SK-N-SH (cell line): ENCODE measurements around the gene UPF2. TPM values are rescaled to one million over a fixed set of nuclear protein-coding genes. Genes with fewer than 3 reads are reported as not detected.

Experiments used
- CTCF ChIA-PET: fragments of 300-600, 350-600 bp; formaldehyde crosslinking; extraction: SDS; loops from one replicate; lab custom pipeline; 2021; lab: Yijun Ruan, JAX
- POLR2A ChIA-PET: fragments of 350-600 bp; sonication (Branson Sonifier 250); formaldehyde crosslinking; extraction: SDS; loops from one replicate; lab custom pipeline; 2020; ENCODE audit warnings: antibody characterized with exemption, inconsistent platforms; lab: Yijun Ruan, JAX
- DNase-seq: peaks from one replicate; pipeline ENCODE4 v3.0.0; 2012
- H2AFZ ChIP-seq: fragments of 200-600 bp; sonication (generic); 2 replicates; pipeline ENCODE4 v1.8.1; 2016; ENCODE audit warnings: antibody characterized with exemption, mild to moderate bottlenecking, low read depth
- H3F3A ChIP-seq: fragments of 200-600 bp; sonication (generic); replicated peaks from 2 replicates; pipeline ENCODE3; 2016; ENCODE audit warnings: antibody characterized with exemption, mild to moderate bottlenecking; ENCODE audit not compliant: insufficient read depth
- H3K27ac ChIP-seq, 2 experiments: fragments of 200-500 bp in 1 of 2; fragments of 200-600 bp in 1 of 2; sonication (Bioruptor generic) in 1 of 2; sonication (generic), shearing (Covaris generic) in 1 of 2; 2 replicates each; pipeline versions ENCODE4 v1.5.1 to v1.6.1; 2014 to 2016; ENCODE audit warnings: low read depth in 2 of 2, inconsistent platforms in 1 of 2, low read length in 1 of 2, mild to moderate bottlenecking in 1 of 2, mixed read lengths in 1 of 2
- H3K27me3 ChIP-seq: fragments of 200-600 bp; sonication (generic), shearing (Covaris generic); 2 replicates; pipeline ENCODE4 v1.6.1; 2016; ENCODE audit warnings: mixed run types; ENCODE audit not compliant: insufficient read depth
- H3K36me3 ChIP-seq, 2 experiments: fragments of 200-500 bp in 1 of 2; fragments of 200-600 bp in 1 of 2; sonication (Bioruptor generic) in 1 of 2; sonication (generic) in 1 of 2; replicated peaks in 1 of 2; 2 replicates each; pipeline versions ENCODE3 to v1.5.1; 2014 to 2016; ENCODE audit warnings: low read length in 1 of 2, mild to moderate bottlenecking in 1 of 2; ENCODE audit not compliant: insufficient read depth in 2 of 2, control insufficient read depth in 1 of 2
- H3K4me1 ChIP-seq, 2 experiments: fragments of 200-500 bp in 1 of 2; fragments of 200-600 bp in 1 of 2; sonication (Bioruptor generic) in 1 of 2; sonication (generic), shearing (Covaris generic) in 1 of 2; 2 replicates each; pipeline versions ENCODE4 v1.5.1 to v1.6.1; 2014 to 2016; ENCODE audit warnings: low read depth in 1 of 2, low read length in 1 of 2, mixed run types in 1 of 2; ENCODE audit not compliant: insufficient read depth in 2 of 2, control insufficient read depth in 1 of 2
- H3K4me2 ChIP-seq: fragments of 200-600 bp; sonication (generic), shearing (Covaris generic); 2 replicates; pipeline ENCODE4 v1.6.1; 2017; ENCODE audit warnings: mixed run types
- H3K4me3 ChIP-seq, 2 experiments: fragments of 200-500 bp in 1 of 2; fragments of 200-600 bp in 1 of 2; sonication (Bioruptor generic) in 1 of 2; sonication (generic), shearing (Covaris generic) in 1 of 2; 2 replicates each; pipeline versions ENCODE4 v1.5.1 to v1.8.1; 2014 to 2016; ENCODE audit warnings: low read depth in 2 of 2, inconsistent platforms in 1 of 2, low read length in 1 of 2, mild to moderate bottlenecking in 1 of 2, mixed read lengths in 1 of 2, moderate library complexity in 1 of 2
- H3K79me2 ChIP-seq: fragments of 200-600 bp; sonication (generic); 2 replicates; pipeline ENCODE4 v1.8.1; 2017; ENCODE audit warnings: mild to moderate bottlenecking; ENCODE audit not compliant: insufficient read depth
- H3K9ac ChIP-seq: fragments of 200-600 bp; sonication (generic); 2 replicates; pipeline ENCODE4 v1.6.1; 2017; ENCODE audit warnings: mixed run types
- H3K9me2 ChIP-seq: fragments of 200-600 bp; sonication (generic); 2 replicates; pipeline ENCODE4 v1.6.1; 2017; ENCODE audit warnings: mixed run types
- H3K9me3 ChIP-seq: fragments of 200-600 bp; sonication (generic); 2 replicates; pipeline ENCODE4 v1.6.1; 2017; ENCODE audit warnings: mixed run types, mild to moderate bottlenecking, moderate library complexity
- H4K20me1 ChIP-seq: fragments of 200-600 bp; sonication (generic); 2 replicates; pipeline ENCODE4 v1.6.1; 2017; ENCODE audit warnings: mild to moderate bottlenecking, mixed run types; ENCODE audit not compliant: insufficient read depth
- CHD2 ChIP-seq: fragments of 150-350 bp; IDR thresholded peaks from 2 replicates; pipeline ENCODE4 v1.6.1; 2018; ENCODE audit warnings: low read length; ENCODE audit not compliant: partially characterized antibody
- FOXJ3 ChIP-seq: sonication (generic); formaldehyde crosslinking; IDR thresholded peaks from 2 replicates; pipeline ENCODE4 v1.5.1; 2020; ENCODE audit warnings: mild to moderate bottlenecking, missing genetic modification reagents
- FOXM1 ChIP-seq: IDR thresholded peaks from 2 replicates; pipeline ENCODE4 v1.4.0; 2012; ENCODE audit warnings: low read depth, mild to moderate bottlenecking
- JUND ChIP-seq: IDR thresholded peaks from 2 replicates; pipeline ENCODE4 v1.4.0; 2012
- RAD21 ChIP-seq: IDR thresholded peaks from 2 replicates; pipeline ENCODE4 v1.6.1; 2012; ENCODE audit warnings: mild to moderate bottlenecking, low read length
- SMC3 ChIP-seq: IDR thresholded peaks from 2 replicates; pipeline ENCODE4 v1.6.1; 2012; ENCODE audit warnings: low read depth, low read length, improper control_type of control experiment
- TCF12 ChIP-seq: IDR thresholded peaks from 2 replicates; pipeline ENCODE4 v1.4.0; 2012
- WGBS: methylation state at CpG from one replicate; pipeline ENCODE4 v1.1.6; 2017; ENCODE audit warnings: low lambda C conversion rate; 5-methylcytosine and 5-hydroxymethylcytosine counted together
- polyA plus RNA-seq, 3 experiments: library from polyadenylated mRNA; depleted of rRNA; stranded (reverse); fragments of >200 nt; gene quantifications; 2 replicates each; pipeline ENCODE4 v1.2.3, GENCODE V29; 2012
- TF ChIP-seq, protein P1 (sequence below): IDR thresholded peaks from 2 replicates; pipeline ENCODE4 v1.4.0; 2012; ENCODE audit warnings: low read depth
- TF ChIP-seq, protein P2 (sequence below): IDR thresholded peaks from 2 replicates; pipeline ENCODE4 v1.6.1; 2012; ENCODE audit warnings: mild to moderate bottlenecking, low read depth, low read length, moderate library complexity
- TF ChIP-seq, protein P3 (sequence below): fragments of 200-600 bp; sonication (generic); IDR thresholded peaks from 2 replicates; pipeline ENCODE4 v1.6.1; 2017; ENCODE audit warnings: antibody characterized with exemption, mild to moderate bottlenecking, moderate library complexity

Gene UPF2
- polyA plus RNA-seq, 1 of the 3 experiments (the other 2 are of a cell fraction) = 4.7 TPM

- Histone ChIP-seq H3K9ac (no peak overlapping the region), H3K79me2 (no peaks in the 10 kb centered on the region; the same call in 1 of the 2 replicates), H2AFZ (no peak overlapping the region), H3K4me1 (no peaks in the 10 kb centered on the region), H3K36me3 (peaks cover 7 to 51% of the 10 kb centered on the region in 2 experiments), H3K4me3 (no peak overlapping the region), H3K27me3 (no peaks in the 10 kb centered on the region), H3F3A (peaks cover 6% of the 10 kb centered on the region), H3K9me3 (no peaks in the 10 kb centered on the region), H4K20me1 (0 out of 2 replicates have a peak, but pooled peaks cover 3% of the 10 kb centered on the region), H3K27ac (no peak overlapping the region), H3K4me2 (no peak overlapping the region), H3K9me2 (no peaks in the 10 kb centered on the region)
- 100% methylated on average over 1 of the region's 1 CpG for WGBS
- TF ChIP-seq, protein P1, sequence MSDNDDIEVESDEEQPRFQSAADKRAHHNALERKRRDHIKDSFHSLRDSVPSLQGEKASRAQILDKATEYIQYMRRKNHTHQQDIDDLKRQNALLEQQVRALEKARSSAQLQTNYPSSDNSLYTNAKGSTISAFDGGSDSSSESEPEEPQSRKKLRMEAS = no peak
- TF ChIP-seq TCF12 (no peak), JUND (no peak), FOXJ3 (CRISPR knock-in tag) (no peak)
- ChIA-PET CTCF (interaction anchor here (0.6 to 2.5 kb wide), 4 partner anchors 9 to 500 kb away, joined by 3 to 14 read pairs (median 8); no protein-coding TSS in a partner anchor), POLR2A (no interaction called here)
- DNase-seq = no peak
Observed at GRCh38 chr10:11988924-11989323, 53.7 kb downstream of the UPF2 start.

DNA sequence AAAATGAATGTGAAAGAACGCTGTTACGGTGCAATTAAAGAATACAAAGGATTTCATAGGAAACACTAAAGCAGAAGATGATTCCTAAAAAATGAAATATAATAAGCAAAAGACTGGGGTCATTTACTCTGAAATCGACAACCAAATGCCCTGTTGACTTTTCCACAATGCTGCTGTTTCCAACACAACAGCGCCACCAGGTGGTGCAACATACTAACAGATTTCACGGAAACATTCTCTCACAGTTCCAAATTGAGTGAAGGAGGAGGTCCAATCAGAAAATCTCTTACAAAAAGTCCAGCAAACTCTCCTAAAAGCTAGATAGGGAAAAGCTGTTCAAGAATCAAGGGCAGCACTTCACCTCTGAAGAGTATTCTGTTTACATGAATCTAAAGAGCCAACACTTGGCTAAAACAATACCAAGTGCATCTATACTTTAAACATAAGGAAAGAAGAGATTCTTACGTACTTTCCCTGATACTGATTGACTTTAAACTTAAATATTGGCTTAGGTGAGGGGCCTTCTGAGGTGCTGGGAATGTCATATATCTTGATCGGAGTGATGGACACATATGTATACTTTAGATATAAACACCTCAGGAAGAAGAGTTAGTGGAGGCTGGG, 55.9 kb downstream of the UPF2 start:
- Histone ChIP-seq H3K27me3 (no peaks in the 10 kb centered on the region), H3K4me3 (no peak overlapping the region; a peak in 1 of 4 replicates), H3K79me2 (no peaks in the 10 kb centered on the region; the same call in 1 of the 2 replicates), H3K4me2 (no peak overlapping the region), H2AFZ (no peak overlapping the region), H3K4me1 (no peaks in the 10 kb centered on the region), H3K36me3 (peaks cover 7 to 44% of the 10 kb centered on the region in 2 experiments), H3K27ac (no peak overlapping the region), H4K20me1 (0 out of 2 replicates have a peak, but pooled peaks cover 3% of the 10 kb centered on the region), H3K9me3 (no peaks in the 10 kb centered on the region), H3K9ac (no peak overlapping the region), H3K9me2 (no peaks in the 10 kb centered on the region), H3F3A (peaks cover 6% of the 10 kb centered on the region)
- TF ChIP-seq SMC3 = peak; percentile 77
- TF ChIP-seq, protein P2, sequence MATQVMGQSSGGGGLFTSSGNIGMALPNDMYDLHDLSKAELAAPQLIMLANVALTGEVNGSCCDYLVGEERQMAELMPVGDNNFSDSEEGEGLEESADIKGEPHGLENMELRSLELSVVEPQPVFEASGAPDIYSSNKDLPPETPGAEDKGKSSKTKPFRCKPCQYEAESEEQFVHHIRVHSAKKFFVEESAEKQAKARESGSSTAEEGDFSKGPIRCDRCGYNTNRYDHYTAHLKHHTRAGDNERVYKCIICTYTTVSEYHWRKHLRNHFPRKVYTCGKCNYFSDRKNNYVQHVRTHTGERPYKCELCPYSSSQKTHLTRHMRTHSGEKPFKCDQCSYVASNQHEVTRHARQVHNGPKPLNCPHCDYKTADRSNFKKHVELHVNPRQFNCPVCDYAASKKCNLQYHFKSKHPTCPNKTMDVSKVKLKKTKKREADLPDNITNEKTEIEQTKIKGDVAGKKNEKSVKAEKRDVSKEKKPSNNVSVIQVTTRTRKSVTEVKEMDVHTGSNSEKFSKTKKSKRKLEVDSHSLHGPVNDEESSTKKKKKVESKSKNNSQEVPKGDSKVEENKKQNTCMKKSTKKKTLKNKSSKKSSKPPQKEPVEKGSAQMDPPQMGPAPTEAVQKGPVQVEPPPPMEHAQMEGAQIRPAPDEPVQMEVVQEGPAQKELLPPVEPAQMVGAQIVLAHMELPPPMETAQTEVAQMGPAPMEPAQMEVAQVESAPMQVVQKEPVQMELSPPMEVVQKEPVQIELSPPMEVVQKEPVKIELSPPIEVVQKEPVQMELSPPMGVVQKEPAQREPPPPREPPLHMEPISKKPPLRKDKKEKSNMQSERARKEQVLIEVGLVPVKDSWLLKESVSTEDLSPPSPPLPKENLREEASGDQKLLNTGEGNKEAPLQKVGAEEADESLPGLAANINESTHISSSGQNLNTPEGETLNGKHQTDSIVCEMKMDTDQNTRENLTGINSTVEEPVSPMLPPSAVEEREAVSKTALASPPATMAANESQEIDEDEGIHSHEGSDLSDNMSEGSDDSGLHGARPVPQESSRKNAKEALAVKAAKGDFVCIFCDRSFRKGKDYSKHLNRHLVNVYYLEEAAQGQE = no peak
- peak; percentile 91 for TF ChIP-seq RAD21
- TF ChIP-seq FOXM1 = no peak
- TF ChIP-seq CHD2 = peak; percentile 35
- TF ChIP-seq, protein P3, sequence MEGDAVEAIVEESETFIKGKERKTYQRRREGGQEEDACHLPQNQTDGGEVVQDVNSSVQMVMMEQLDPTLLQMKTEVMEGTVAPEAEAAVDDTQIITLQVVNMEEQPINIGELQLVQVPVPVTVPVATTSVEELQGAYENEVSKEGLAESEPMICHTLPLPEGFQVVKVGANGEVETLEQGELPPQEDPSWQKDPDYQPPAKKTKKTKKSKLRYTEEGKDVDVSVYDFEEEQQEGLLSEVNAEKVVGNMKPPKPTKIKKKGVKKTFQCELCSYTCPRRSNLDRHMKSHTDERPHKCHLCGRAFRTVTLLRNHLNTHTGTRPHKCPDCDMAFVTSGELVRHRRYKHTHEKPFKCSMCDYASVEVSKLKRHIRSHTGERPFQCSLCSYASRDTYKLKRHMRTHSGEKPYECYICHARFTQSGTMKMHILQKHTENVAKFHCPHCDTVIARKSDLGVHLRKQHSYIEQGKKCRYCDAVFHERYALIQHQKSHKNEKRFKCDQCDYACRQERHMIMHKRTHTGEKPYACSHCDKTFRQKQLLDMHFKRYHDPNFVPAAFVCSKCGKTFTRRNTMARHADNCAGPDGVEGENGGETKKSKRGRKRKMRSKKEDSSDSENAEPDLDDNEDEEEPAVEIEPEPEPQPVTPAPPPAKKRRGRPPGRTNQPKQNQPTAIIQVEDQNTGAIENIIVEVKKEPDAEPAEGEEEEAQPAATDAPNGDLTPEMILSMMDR = peak; percentile 96
- peak; percentile 72 for DNase-seq
- WGBS = 50% methylated on average over 7 of the region's 7 CpGs
- CTCF ChIA-PET = interaction anchor here (0.6 to 3.5 kb wide), 57 partner anchors 9 to 1446 kb away, joined by 3 to 57 read pairs (median 4); partner anchors contain the start of genes CDC123 and PROSER2
- POLR2A ChIA-PET = no interaction called here
